ENCODE measurements around the gene ADO. TPM values are rescaled to one million over a fixed set of nuclear protein-coding genes. Genes with fewer than 3 reads are reported as not detected.

Gene ADO
- total and polyA plus RNA-seq, 10 of the 15 experiments (the other 5 are each of a cell fraction or from before 2014, with no cell fraction given), result 4.3 to 44.6 (median 18.7) TPM

DNA sequence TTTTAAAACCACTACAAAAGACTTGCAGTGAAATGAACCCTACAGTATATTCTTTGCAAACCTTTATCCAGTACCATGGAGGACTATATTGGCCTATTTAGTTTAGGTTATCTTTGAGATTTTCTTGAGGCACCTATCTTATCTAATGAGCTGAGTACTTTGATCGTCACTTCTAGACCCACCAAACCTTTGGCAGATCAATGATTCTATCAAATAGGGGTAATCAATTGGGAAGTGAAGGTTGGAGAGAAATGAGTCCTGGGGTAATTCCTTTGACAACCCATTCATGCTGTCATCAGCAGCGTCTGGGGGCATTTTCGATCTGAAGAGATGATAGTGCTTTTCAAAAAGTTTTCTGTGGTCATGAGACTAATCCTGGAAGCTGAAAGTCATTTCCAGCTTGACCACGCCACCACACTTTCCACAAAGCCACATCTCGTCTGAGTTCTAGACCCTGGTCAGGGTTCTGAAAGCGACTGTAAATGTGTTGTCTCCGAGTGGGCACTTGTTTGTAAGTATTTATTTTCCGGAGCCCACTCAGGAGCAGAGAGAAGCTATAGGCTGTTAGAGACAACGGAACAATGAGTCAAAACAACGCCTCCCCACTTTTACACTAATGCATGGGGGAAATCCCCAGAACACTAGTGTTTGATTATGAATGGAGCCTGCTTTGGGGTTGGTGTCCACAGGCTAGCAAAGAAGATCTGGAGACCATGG is 6.8 kb downstream of the ADO start (continued):
- TF ChIP-seq, protein P1, sequence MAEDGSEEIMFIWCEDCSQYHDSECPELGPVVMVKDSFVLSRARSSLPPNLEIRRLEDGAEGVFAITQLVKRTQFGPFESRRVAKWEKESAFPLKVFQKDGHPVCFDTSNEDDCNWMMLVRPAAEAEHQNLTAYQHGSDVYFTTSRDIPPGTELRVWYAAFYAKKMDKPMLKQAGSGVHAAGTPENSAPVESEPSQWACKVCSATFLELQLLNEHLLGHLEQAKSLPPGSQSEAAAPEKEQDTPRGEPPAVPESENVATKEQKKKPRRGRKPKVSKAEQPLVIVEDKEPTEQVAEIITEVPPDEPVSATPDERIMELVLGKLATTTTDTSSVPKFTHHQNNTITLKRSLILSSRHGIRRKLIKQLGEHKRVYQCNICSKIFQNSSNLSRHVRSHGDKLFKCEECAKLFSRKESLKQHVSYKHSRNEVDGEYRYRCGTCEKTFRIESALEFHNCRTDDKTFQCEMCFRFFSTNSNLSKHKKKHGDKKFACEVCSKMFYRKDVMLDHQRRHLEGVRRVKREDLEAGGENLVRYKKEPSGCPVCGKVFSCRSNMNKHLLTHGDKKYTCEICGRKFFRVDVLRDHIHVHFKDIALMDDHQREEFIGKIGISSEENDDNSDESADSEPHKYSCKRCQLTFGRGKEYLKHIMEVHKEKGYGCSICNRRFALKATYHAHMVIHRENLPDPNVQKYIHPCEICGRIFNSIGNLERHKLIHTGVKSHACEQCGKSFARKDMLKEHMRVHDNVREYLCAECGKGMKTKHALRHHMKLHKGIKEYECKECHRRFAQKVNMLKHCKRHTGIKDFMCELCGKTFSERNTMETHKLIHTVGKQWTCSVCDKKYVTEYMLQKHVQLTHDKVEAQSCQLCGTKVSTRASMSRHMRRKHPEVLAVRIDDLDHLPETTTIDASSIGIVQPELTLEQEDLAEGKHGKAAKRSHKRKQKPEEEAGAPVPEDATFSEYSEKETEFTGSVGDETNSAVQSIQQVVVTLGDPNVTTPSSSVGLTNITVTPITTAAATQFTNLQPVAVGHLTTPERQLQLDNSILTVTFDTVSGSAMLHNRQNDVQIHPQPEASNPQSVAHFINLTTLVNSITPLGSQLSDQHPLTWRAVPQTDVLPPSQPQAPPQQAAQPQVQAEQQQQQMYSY (CRISPR knock-in tag; IDR thresholded peaks at IDR 0.05), result no peak
- TF ChIP-seq PML (IDR thresholded peaks at IDR 0.05; ENCODE audit: low read length) (peak; percentile 91), RAD51 (IDR thresholded peaks at IDR 0.05) (no peak; the same call in 1 of the 2 replicates), SUZ12 (IDR thresholded peaks at IDR 0.05; ENCODE audit: unreplicated experiment) (no peak), SRF (IDR thresholded peaks at IDR 0.05; ENCODE audit: low read depth in 2 of 2, low read length in 2 of 2) (peak in 1 of 2 experiments; percentile 71; a peak in 2 of 4 replicates), NFXL1 (IDR thresholded peaks at IDR 0.05; ENCODE audit: borderline replicate concordance) (no peak), CREB1 (IDR thresholded peaks at IDR 0.05; ENCODE audit: low read depth) (peak; percentile 72), POLR2A (IDR thresholded peaks at IDR 0.05; ENCODE audit: low read depth, low read length) (0 out of 2 replicates have a peak, but pooled peaks have one; percentile 21), IKZF1 (conservative IDR thresholded peaks at IDR 0.05) (peak; percentile 95), YBX1 (IDR thresholded peaks at IDR 0.05) (no peak), RB1 (IDR thresholded peaks at IDR 0.05; ENCODE audit: borderline replicate concordance) (peak; percentile 24; the same call in 1 of the 2 replicates)
- TF ChIP-seq, protein P2, sequence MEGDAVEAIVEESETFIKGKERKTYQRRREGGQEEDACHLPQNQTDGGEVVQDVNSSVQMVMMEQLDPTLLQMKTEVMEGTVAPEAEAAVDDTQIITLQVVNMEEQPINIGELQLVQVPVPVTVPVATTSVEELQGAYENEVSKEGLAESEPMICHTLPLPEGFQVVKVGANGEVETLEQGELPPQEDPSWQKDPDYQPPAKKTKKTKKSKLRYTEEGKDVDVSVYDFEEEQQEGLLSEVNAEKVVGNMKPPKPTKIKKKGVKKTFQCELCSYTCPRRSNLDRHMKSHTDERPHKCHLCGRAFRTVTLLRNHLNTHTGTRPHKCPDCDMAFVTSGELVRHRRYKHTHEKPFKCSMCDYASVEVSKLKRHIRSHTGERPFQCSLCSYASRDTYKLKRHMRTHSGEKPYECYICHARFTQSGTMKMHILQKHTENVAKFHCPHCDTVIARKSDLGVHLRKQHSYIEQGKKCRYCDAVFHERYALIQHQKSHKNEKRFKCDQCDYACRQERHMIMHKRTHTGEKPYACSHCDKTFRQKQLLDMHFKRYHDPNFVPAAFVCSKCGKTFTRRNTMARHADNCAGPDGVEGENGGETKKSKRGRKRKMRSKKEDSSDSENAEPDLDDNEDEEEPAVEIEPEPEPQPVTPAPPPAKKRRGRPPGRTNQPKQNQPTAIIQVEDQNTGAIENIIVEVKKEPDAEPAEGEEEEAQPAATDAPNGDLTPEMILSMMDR (IDR thresholded peaks at IDR 0.05 in 2 of 3, conservative IDR thresholded peaks at IDR 0.05 in 1 of 3; ENCODE audit: control insufficient read depth in 2 of 3, extremely low read depth in 1 of 3, insufficient read depth in 1 of 3, low read depth in 3 of 3, low read length in 3 of 3), result no peak
- TF ChIP-seq, protein P3, sequence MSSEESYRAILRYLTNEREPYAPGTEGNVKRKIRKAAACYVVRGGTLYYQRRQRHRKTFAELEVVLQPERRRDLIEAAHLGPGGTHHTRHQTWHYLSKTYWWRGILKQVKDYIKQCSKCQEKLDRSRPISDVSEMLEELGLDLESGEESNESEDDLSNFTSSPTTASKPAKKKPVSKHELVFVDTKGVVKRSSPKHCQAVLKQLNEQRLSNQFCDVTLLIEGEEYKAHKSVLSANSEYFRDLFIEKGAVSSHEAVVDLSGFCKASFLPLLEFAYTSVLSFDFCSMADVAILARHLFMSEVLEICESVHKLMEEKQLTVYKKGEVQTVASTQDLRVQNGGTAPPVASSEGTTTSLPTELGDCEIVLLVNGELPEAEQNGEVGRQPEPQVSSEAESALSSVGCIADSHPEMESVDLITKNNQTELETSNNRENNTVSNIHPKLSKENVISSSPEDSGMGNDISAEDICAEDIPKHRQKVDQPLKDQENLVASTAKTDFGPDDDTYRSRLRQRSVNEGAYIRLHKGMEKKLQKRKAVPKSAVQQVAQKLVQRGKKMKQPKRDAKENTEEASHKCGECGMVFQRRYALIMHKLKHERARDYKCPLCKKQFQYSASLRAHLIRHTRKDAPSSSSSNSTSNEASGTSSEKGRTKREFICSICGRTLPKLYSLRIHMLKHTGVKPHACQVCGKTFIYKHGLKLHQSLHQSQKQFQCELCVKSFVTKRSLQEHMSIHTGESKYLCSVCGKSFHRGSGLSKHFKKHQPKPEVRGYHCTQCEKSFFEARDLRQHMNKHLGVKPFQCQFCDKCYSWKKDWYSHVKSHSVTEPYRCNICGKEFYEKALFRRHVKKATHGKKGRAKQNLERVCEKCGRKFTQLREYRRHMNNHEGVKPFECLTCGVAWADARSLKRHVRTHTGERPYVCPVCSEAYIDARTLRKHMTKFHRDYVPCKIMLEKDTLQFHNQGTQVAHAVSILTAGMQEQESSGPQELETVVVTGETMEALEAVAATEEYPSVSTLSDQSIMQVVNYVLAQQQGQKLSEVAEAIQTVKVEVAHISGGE (CRISPR knock-in tag; IDR thresholded peaks at IDR 0.05), result no peak
- TF ChIP-seq, protein P4, sequence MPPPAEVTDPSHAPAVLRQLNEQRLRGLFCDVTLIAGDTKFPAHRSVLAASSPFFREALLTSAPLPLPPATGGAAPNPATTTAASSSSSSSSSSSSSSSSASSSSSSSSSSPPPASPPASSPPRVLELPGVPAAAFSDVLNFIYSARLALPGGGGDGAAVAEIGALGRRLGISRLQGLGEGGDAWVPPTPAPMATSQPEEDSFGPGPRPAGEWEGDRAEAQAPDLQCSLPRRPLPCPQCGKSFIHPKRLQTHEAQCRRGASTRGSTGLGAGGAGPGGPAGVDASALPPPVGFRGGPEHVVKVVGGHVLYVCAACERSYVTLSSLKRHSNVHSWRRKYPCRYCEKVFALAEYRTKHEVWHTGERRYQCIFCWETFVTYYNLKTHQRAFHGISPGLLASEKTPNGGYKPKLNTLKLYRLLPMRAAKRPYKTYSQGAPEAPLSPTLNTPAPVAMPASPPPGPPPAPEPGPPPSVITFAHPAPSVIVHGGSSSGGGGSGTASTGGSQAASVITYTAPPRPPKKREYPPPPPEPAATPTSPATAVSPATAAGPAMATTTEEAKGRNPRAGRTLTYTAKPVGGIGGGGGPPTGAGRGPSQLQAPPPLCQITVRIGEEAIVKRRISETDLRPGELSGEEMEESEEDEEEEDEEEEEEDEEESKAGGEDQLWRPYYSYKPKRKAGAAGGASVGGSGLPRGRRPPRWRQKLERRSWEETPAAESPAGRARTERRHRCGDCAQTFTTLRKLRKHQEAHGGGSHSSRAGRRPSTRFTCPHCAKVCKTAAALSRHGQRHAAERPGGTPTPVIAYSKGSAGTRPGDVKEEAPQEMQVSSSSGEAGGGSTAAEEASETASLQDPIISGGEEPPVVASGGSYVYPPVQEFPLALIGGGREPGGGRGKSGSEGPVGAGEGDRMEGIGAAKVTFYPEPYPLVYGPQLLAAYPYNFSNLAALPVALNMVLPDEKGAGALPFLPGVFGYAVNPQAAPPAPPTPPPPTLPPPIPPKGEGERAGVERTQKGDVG (CRISPR knock-in tag; IDR thresholded peaks at IDR 0.05), result no peak
- TF ChIP-seq, protein P5, sequence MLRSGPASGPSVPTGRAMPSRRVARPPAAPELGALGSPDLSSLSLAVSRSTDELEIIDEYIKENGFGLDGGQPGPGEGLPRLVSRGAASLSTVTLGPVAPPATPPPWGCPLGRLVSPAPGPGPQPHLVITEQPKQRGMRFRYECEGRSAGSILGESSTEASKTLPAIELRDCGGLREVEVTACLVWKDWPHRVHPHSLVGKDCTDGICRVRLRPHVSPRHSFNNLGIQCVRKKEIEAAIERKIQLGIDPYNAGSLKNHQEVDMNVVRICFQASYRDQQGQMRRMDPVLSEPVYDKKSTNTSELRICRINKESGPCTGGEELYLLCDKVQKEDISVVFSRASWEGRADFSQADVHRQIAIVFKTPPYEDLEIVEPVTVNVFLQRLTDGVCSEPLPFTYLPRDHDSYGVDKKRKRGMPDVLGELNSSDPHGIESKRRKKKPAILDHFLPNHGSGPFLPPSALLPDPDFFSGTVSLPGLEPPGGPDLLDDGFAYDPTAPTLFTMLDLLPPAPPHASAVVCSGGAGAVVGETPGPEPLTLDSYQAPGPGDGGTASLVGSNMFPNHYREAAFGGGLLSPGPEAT (IDR thresholded peaks at IDR 0.05; ENCODE audit: low read depth), result peak; percentile 92
